HepG2 (cell line): ENCODE data around the gene KRTAP5-6. TPM values are rescaled to one million over a fixed set of nuclear protein-coding genes. Genes with fewer than 3 reads are reported as not detected.

Source experiments
- ATAC-seq: fragments of 200-7000 bp; cut with Tn5 transposase; 3 replicates; pipeline ENCODE4 v1.9.1; 2020; ENCODE audit warnings: mild to moderate bottlenecking, moderate library complexity
- BruUV-seq: library from RNA; stranded (reverse); fragments of 400-500 nt; replicated peaks from 2 replicates; lab custom pipeline; 2021; lab: Mats Ljungman, UMichigan
- CTCF ChIA-PET: fragments of 300-600 bp; formaldehyde crosslinking; extraction: SDS; loops from one replicate; lab custom pipeline; 2021; ENCODE audit warnings: low total read pairs, inconsistent platforms, low intra/inter-chr PET ratio; lab: Yijun Ruan, JAX
- POLR2A ChIA-PET: fragments of 350-600 bp; sonication (Branson Sonifier 250); formaldehyde crosslinking; loops from one replicate; lab custom pipeline; 2020; ENCODE audit warnings: antibody characterized with exemption, inconsistent platforms; lab: Yijun Ruan, JAX
- DNase-seq: peaks from one replicate; pipeline ENCODE4 v3.0.0-alpha.2; 2015; ENCODE audit warnings: low spot score
- FAIRE-seq: peaks from 3 replicates; lab custom pipeline; 2011; peaks lifted over from hg19 to GRCh38; lab: Jason Lieb, UNC
- H2AFZ ChIP-seq: one replicate; pipeline ENCODE4 v1.6.1; 2011; ENCODE audit warnings: low read length, inconsistent platforms
- H3K27ac ChIP-seq: fragments of 300-600 bp; 3 replicates; pipeline ENCODE4 v1.8.0; 2011; ENCODE audit warnings: mixed run types, mild to moderate bottlenecking, mixed read lengths, low read length, inconsistent platforms; ENCODE audit not compliant: insufficient read depth; ENCODE audit errors: extremely low read length
- H3K27me3 ChIP-seq, 2 experiments: fragments of 200-600 bp in 1 of 2; 2 replicates in 1 of 2; 3 replicates in 1 of 2; pipeline versions ENCODE4 v1.6.0 to v1.8.0; 2011; ENCODE audit warnings: low read length in 2 of 2, mild to moderate bottlenecking in 2 of 2, moderate library complexity in 2 of 2, inconsistent platforms in 1 of 2; ENCODE audit not compliant: insufficient read depth in 2 of 2, control insufficient read depth in 1 of 2
- H3K36me3 ChIP-seq, 2 experiments: fragments of 200-600 bp in 1 of 2; replicated peaks in 1 of 2; 2 replicates in 1 of 2; 3 replicates in 1 of 2; pipeline versions ENCODE4 v1.5.1 to v1.8.0; 2011; ENCODE audit warnings: low read length in 2 of 2, inconsistent platforms in 1 of 2; ENCODE audit not compliant: insufficient read depth in 2 of 2, control insufficient read depth in 1 of 2
- H3K4me1 ChIP-seq: 2 replicates; pipeline ENCODE4 v1.5.1; 2012; ENCODE audit warnings: low read length, inconsistent platforms; ENCODE audit not compliant: insufficient read depth
- H3K4me2 ChIP-seq: 2 replicates; pipeline ENCODE4 v1.6.0; 2011; ENCODE audit warnings: low read depth, low read length, inconsistent platforms
- H3K4me3 ChIP-seq, 3 experiments: fragments of 200-600 bp in 1 of 3; sonication (generic), shearing (Covaris generic) in 1 of 3; replicated peaks in 1 of 3; 2 replicates each; pipeline ENCODE4 v1.5.1; 2011 to 2016; ENCODE audit warnings: low read length in 3 of 3, inconsistent platforms in 2 of 3, low read depth in 2 of 3, mild to moderate bottlenecking in 2 of 3, control low read depth in 1 of 3, mixed read lengths in 1 of 3; ENCODE audit not compliant: insufficient read depth in 1 of 3
- H3K79me2 ChIP-seq: one replicate; pipeline ENCODE4 v1.6.1; 2011; ENCODE audit warnings: low read length, inconsistent platforms; ENCODE audit not compliant: insufficient read depth
- H3K9ac ChIP-seq: 2 replicates; pipeline ENCODE4 v1.6.0; 2011; ENCODE audit warnings: mild to moderate bottlenecking, low read depth, low read length, inconsistent platforms; ENCODE audit not compliant: insufficient read depth
- H3K9me3 ChIP-seq: 2 replicates; pipeline ENCODE4 v1.5.1; 2012; ENCODE audit warnings: mild to moderate bottlenecking, low read length
- H4K20me1 ChIP-seq: 2 replicates; pipeline ENCODE4 v1.6.0; 2011; ENCODE audit warnings: inconsistent platforms, mild to moderate bottlenecking, low read length, moderate library complexity; ENCODE audit not compliant: insufficient read depth
- MYNN ChIP-seq: sonication (generic); formaldehyde crosslinking; IDR thresholded peaks from 2 replicates; pipeline ENCODE4 v1.4.0; 2020; ENCODE audit warnings: mild to moderate bottlenecking, low read depth, missing genetic modification reagents
- NR2F2 ChIP-seq: IDR thresholded peaks from 2 replicates; pipeline ENCODE4 v1.6.1; 2012; ENCODE audit warnings: low read depth, inconsistent platforms, borderline replicate concordance
- PCBP2 ChIP-seq: fragments of 200-400 bp; formaldehyde crosslinking; optimal IDR thresholded peaks from 2 replicates; pipeline ENCODE3; 2018; ENCODE audit warnings: low read length, low read depth; ENCODE audit not compliant: poor library complexity, severe bottlenecking
- RARA ChIP-seq: IDR thresholded peaks from 2 replicates; pipeline ENCODE4 v1.6.1; 2016; ENCODE audit warnings: missing genetic modification reagents, missing compliant biosample characterization
- ZNF629 ChIP-seq: sonication (generic); formaldehyde crosslinking; conservative IDR thresholded peaks from 2 replicates; pipeline ENCODE4 v1.5.0; 2020; ENCODE audit warnings: missing genetic modification reagents
- ZNF773 ChIP-seq: sonication (generic); formaldehyde crosslinking; IDR thresholded peaks from 2 replicates; pipeline ENCODE4 v1.4.0; 2020; ENCODE audit warnings: missing genetic modification reagents, borderline replicate concordance
- WGBS: methylation state at CpG from one replicate; pipeline ENCODE4 v1.1.6; 2017; ENCODE audit warnings: low lambda C conversion rate; 5-methylcytosine and 5-hydroxymethylcytosine counted together
- in situ Hi-C: cut with HindIII; loops from 2 replicates; pipeline ENCODE4 v1.10.0; 2017; ENCODE audit warnings: low pct_unique_long_range_greater_than_20kb; ENCODE audit not compliant: extremely low pct_ligation_motif_present
- intact Hi-C: fragments of 100-400 bp; cut with micrococcal nuclease; formaldehyde crosslinking; loops from one replicate; pipeline ENCODE4 v1.10.0; 2022; ENCODE audit not compliant: unreplicated experiment
- polyA plus RNA-seq, 8 experiments: library from polyadenylated mRNA; depleted of rRNA in 3 of 8; stranded (reverse) in 7 of 8; unstranded in 1 of 8; fragments of >200 nt; fragmentation: Illumina TruSeq in 4 of 8; extraction: Trizol in 4 of 8; gene quantifications; 2 replicates each; pipeline versions ENCODE4 v1.2.1 to v1.2.3, GENCODE V29; 2011 to 2016; ENCODE audit warnings: low read depth in 4 of 8, missing spikeins in 1 of 8, mixed read lengths in 1 of 8; ENCODE audit not compliant: insufficient read depth in 1 of 8
- total RNA-seq, 5 experiments: library from RNA; depleted of rRNA; stranded (reverse); fragments of >200 nt; fragmentation: Illumina TruSeq; extraction: Trizol; gene quantifications; 2 replicates each; pipeline ENCODE4 v1.2.3, GENCODE V29; 2016; ENCODE audit warnings: low read depth in 1 of 5
- TF ChIP-seq, protein P1 (sequence below), 2 experiments: fragments of 450-650 bp in 1 of 2; sonication (generic) in 1 of 2; formaldehyde crosslinking in 1 of 2; IDR thresholded peaks; 2 replicates each; pipeline versions ENCODE4 v1.6.1 to v1.8.0; 2016 to 2022; ENCODE audit warnings: antibody characterized with exemption in 1 of 2, mild to moderate bottlenecking in 1 of 2, missing genetic modification reagents in 1 of 2
- TF ChIP-seq, protein P2 (sequence below): sonication (generic); formaldehyde crosslinking; IDR thresholded peaks from 2 replicates; pipeline ENCODE4 v1.9.0; 2022; ENCODE audit warnings: low read depth, missing genetic modification reagents
- TF ChIP-seq, protein P3 (sequence below): sonication (generic); formaldehyde crosslinking; IDR thresholded peaks from 2 replicates; pipeline ENCODE4 v1.4.0; 2020; ENCODE audit warnings: missing genetic modification reagents

Gene KRTAP5-6
- total and polyA plus RNA-seq, 2 of the 13 experiments (the other 11 are each of a cell fraction or from before 2014, with no cell fraction given), result not detected

DNA sequence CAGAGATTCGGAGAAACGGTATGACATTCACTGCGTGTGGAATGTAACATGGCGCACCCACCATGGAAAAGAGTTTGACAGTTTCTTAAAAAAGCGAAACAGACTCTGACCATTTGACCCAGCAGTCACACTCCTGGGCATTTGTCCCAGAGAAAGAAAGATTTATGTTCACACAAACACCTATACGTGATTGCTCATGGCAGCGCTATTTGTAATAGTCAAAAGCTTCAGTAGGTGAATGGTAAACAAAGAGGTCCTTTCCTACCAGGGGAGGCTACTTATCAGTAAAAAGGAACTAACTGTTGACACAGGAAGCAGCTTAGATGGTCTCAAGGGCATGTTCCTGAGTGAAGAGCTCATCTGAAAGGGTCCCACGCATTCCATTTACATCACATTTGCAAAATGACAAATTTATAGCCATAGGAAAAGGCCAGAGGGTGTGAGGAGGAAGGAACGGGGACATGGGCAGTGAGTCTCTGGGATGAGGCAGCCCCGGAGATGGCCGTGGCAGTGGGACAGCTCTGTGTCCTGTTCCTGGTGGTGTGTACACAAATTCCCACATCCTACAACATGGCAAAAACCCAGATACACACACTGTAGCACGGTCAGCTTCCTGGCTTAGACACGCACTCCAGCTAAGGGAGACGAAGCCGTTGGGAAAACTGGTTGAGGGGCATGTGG lies 14.6 kb upstream of the KRTAP5-6 start:
- BruUV-seq, result no TSS peak
- 63% methylated on average over 15 of the region's 15 CpGs for WGBS
- Histone ChIP-seq H3K4me3 (no peak overlapping the region), H3K9ac (peak overlapping the region; percentile 27; the same call in 1 of the 2 replicates), H3K4me1 (peaks cover 55% of the 10 kb centered on the region), H4K20me1 (no peaks in the 10 kb centered on the region), H3K36me3 (no peaks in the 10 kb centered on the region), H2AFZ (no peak overlapping the region), H3K9me3 (no peaks in the 10 kb centered on the region), H3K79me2 (no peaks in the 10 kb centered on the region), H3K4me2 (0 out of 2 replicates have a peak overlapping the region, but pooled peaks have one; percentile 10), H3K27ac (peak overlapping the region; percentile 66), H3K27me3 (no peaks in the 10 kb centered on the region)
- FAIRE-seq (peak; percentile 26), ATAC-seq (peak; percentile 30), DNase-seq (peak; percentile 59)
- intact Hi-C loops (no loop called here), in situ Hi-C loops (no loop called here)
- ChIA-PET POLR2A (interaction anchor here (0.6 to 2.9 kb wide), 9 partner anchors 8 to 529 kb away, joined by 3 to 66 read pairs (median 5); partner anchors contain the start of gene IGF2), CTCF (no interaction called here)
- TF ChIP-seq, protein P1, sequence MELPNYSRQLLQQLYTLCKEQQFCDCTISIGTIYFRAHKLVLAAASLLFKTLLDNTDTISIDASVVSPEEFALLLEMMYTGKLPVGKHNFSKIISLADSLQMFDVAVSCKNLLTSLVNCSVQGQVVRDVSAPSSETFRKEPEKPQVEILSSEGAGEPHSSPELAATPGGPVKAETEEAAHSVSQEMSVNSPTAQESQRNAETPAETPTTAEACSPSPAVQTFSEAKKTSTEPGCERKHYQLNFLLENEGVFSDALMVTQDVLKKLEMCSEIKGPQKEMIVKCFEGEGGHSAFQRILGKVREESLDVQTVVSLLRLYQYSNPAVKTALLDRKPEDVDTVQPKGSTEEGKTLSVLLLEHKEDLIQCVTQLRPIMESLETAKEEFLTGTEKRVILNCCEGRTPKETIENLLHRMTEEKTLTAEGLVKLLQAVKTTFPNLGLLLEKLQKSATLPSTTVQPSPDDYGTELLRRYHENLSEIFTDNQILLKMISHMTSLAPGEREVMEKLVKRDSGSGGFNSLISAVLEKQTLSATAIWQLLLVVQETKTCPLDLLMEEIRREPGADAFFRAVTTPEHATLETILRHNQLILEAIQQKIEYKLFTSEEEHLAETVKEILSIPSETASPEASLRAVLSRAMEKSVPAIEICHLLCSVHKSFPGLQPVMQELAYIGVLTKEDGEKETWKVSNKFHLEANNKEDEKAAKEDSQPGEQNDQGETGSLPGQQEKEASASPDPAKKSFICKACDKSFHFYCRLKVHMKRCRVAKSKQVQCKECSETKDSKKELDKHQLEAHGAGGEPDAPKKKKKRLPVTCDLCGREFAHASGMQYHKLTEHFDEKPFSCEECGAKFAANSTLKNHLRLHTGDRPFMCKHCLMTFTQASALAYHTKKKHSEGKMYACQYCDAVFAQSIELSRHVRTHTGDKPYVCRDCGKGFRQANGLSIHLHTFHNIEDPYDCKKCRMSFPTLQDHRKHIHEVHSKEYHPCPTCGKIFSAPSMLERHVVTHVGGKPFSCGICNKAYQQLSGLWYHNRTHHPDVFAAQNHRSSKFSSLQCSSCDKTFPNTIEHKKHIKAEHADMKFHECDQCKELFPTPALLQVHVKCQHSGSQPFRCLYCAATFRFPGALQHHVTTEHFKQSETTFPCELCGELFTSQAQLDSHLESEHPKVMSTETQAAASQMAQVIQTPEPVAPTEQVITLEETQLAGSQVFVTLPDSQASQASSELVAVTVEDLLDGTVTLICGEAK (IDR thresholded peaks at IDR 0.05), result no peak
- TF ChIP-seq, protein P1 (CRISPR knock-in tag; IDR thresholded peaks at IDR 0.05), result no peak
- TF ChIP-seq, protein P2, sequence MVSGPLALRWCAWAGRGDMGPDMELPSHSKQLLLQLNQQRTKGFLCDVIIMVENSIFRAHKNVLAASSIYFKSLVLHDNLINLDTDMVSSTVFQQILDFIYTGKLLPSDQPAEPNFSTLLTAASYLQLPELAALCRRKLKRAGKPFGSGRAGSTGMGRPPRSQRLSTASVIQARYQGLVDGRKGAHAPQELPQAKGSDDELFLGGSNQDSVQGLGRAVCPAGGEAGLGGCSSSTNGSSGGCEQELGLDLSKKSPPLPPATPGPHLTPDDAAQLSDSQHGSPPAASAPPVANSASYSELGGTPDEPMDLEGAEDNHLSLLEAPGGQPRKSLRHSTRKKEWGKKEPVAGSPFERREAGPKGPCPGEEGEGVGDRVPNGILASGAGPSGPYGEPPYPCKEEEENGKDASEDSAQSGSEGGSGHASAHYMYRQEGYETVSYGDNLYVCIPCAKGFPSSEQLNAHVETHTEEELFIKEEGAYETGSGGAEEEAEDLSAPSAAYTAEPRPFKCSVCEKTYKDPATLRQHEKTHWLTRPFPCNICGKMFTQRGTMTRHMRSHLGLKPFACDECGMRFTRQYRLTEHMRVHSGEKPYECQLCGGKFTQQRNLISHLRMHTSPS (CRISPR knock-in tag), result peak; percentile 60; the same call in 1 of the 2 replicates
- TF ChIP-seq NR2F2, result peak; percentile 84
- TF ChIP-seq MYNN (CRISPR knock-in tag), result no peak
- no peak for TF ChIP-seq PCBP2
- TF ChIP-seq, protein P3, sequence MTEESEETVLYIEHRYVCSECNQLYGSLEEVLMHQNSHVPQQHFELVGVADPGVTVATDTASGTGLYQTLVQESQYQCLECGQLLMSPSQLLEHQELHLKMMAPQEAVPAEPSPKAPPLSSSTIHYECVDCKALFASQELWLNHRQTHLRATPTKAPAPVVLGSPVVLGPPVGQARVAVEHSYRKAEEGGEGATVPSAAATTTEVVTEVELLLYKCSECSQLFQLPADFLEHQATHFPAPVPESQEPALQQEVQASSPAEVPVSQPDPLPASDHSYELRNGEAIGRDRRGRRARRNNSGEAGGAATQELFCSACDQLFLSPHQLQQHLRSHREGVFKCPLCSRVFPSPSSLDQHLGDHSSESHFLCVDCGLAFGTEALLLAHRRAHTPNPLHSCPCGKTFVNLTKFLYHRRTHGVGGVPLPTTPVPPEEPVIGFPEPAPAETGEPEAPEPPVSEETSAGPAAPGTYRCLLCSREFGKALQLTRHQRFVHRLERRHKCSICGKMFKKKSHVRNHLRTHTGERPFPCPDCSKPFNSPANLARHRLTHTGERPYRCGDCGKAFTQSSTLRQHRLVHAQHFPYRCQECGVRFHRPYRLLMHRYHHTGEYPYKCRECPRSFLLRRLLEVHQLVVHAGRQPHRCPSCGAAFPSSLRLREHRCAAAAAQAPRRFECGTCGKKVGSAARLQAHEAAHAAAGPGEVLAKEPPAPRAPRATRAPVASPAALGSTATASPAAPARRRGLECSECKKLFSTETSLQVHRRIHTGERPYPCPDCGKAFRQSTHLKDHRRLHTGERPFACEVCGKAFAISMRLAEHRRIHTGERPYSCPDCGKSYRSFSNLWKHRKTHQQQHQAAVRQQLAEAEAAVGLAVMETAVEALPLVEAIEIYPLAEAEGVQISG (CRISPR knock-in tag), result peak; percentile 46; the same call in 1 of the 2 replicates
- peak; percentile 93 for TF ChIP-seq RARA
- no peak for TF ChIP-seq ZNF773 (CRISPR knock-in tag)
- TF ChIP-seq ZNF629 (CRISPR knock-in tag), result no peak
